BLaER1 treated with 17β-estradiol and CSF1 and Interleukin-3, amounts not matched to agents 10 nM and 100 nM (cell line): ENCODE measurements around the gene TMEM63A.

Experiments used
- H3K27ac ChIP-seq, 11 experiments: shearing (Covaris generic); formaldehyde crosslinking; 2 replicates each; pipeline ENCODE4 v1.8.1; 2022
- H3K27me3 ChIP-seq, 11 experiments: shearing (Covaris generic); formaldehyde crosslinking; 2 replicates each; pipeline ENCODE4 v1.8.1; 2022
- H3K36me3 ChIP-seq, 11 experiments: shearing (Covaris generic); formaldehyde crosslinking; 2 replicates each; pipeline ENCODE4 v1.8.1; 2022
- H3K4me1 ChIP-seq, 10 experiments: shearing (Covaris generic); formaldehyde crosslinking; 2 replicates each; pipeline ENCODE4 v1.8.1; 2022
- H3K4me2 ChIP-seq, 11 experiments: shearing (Covaris generic); formaldehyde crosslinking; 2 replicates each; pipeline ENCODE4 v1.8.1; 2022
- H3K4me3 ChIP-seq, 10 experiments: shearing (Covaris generic); formaldehyde crosslinking; 2 replicates each; pipeline ENCODE4 v1.8.1; 2022
- H3K9ac ChIP-seq, 11 experiments: shearing (Covaris generic); formaldehyde crosslinking; 2 replicates each; pipeline ENCODE4 v1.8.1; 2022
- H3K9me3 ChIP-seq, 11 experiments: shearing (Covaris generic); formaldehyde crosslinking; replicated peaks in 1 of 11; 2 replicates each; pipeline ENCODE4 v1.8.1; 2022
- H4K20me1 ChIP-seq, 11 experiments: shearing (Covaris generic); formaldehyde crosslinking; 2 replicates each; pipeline ENCODE4 v1.8.1; 2022
- Cebpa-rat ChIP-seq, 11 experiments: shearing (Covaris generic); IDR thresholded peaks; 2 replicates each; pipeline ENCODE4 v1.8.1; 2022

Gene TMEM63A

DNA sequence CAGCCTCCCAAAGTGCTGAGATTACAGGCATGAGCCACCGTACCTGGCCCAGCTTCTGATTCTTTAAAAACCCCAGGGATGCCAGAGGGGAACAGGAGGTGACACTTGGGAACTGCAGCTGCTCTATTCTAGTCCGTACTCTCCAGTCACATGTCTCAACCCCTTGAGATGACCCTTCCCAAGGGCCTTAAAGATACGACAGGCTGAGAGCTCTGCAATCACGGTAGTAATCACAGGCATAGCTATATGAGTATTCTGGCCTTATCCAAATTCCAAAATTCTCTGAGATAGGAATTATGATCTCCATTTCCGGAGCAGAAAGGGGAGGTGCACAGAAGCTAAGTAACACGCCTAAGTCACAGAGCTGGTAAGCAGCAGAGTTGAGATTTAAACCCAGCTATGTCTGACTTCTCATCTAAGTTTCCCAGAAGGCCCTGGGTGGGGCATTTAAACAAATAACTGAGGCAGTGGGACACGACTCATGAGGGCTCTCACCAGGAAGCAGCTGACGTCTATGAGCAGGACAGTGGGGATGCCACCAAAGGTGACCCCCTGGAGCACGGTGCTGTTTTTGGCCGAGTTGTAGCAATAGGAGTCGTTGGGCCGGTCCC lies 5.2 kb downstream of the TMEM63A start:
- H3K36me3 ChIP-seq, result peaks cover 34 to 60% (median 52%) of the 10 kb centered on the region in 11 experiments
- peaks cover 40 to 61% (median 55%) of the 10 kb centered on the region in 10 experiments for H3K4me1 ChIP-seq
- peaks cover 0 to 86% (median 24%) of the 10 kb centered on the region in 11 experiments; a peak in 15 of 22 replicates for H4K20me1 ChIP-seq
- peak overlapping the region in 8 of 11 experiments; percentile 98 to 100 (median 100); a peak in 14 of 22 replicates for H3K4me2 ChIP-seq
- no peak overlapping the region for H3K4me3 ChIP-seq
- peak overlapping the region in 1 of 11 experiments; percentile 92; a peak in 1 of 22 replicates for H3K9ac ChIP-seq
- no peaks in the 10 kb centered on the region for H3K27me3 ChIP-seq
- TF ChIP-seq Cebpa-rat (IDR thresholded peaks at IDR 0.05), result no peak
- no peaks in the 10 kb centered on the region for H3K9me3 ChIP-seq
- peak overlapping the region in 4 of 11 experiments; percentile 90 to 97 (median 94); a peak in 7 of 22 replicates for H3K27ac ChIP-seq

- TF ChIP-seq Cebpa-rat (IDR thresholded peaks at IDR 0.05), result no peak
- peaks cover 51 to 78% (median 69%) of the 10 kb centered on the region in 11 experiments for H3K36me3 ChIP-seq
- H4K20me1 ChIP-seq, result peaks cover 0 to 79% (median 19%) of the 10 kb centered on the region in 11 experiments; a peak in 13 of 22 replicates
- H3K9ac ChIP-seq, result no peak overlapping the region
- no peak overlapping the region for H3K4me3 ChIP-seq
- H3K4me1 ChIP-seq, result peaks cover 28 to 46% (median 42%) of the 10 kb centered on the region in 10 experiments
- no peaks in the 10 kb centered on the region for H3K27me3 ChIP-seq
- no peak overlapping the region for H3K4me2 ChIP-seq
- H3K27ac ChIP-seq, result no peak overlapping the region
- no peaks in the 10 kb centered on the region for H3K9me3 ChIP-seq
Measured at GRCh38 chr1:225875044-225875815, 7.0 kb downstream of the TMEM63A start.

- Histone ChIP-seq H3K36me3 (peaks cover 56 to 86% (median 77%) of the 10 kb centered on the region in 11 experiments), H3K9me3 (no peaks in the 10 kb centered on the region), H4K20me1 (peaks cover 0 to 71% (median 13%) of the 10 kb centered on the region in 11 experiments; a peak in 13 of 22 replicates), H3K4me3 (no peak overlapping the region), H3K27me3 (no peaks in the 10 kb centered on the region), H3K4me1 (peaks cover 20 to 42% (median 35%) of the 10 kb centered on the region in 10 experiments), H3K4me2 (no peak overlapping the region), H3K9ac (no peak overlapping the region), H3K27ac (peak overlapping the region in 2 of 11 experiments; percentile 36 to 37; a peak in 2 of 22 replicates)
- TF ChIP-seq Cebpa-rat (IDR thresholded peaks at IDR 0.05), result no peak
Measured at GRCh38 chr1:225874431-225874830, 7.7 kb downstream of the TMEM63A start.

DNA sequence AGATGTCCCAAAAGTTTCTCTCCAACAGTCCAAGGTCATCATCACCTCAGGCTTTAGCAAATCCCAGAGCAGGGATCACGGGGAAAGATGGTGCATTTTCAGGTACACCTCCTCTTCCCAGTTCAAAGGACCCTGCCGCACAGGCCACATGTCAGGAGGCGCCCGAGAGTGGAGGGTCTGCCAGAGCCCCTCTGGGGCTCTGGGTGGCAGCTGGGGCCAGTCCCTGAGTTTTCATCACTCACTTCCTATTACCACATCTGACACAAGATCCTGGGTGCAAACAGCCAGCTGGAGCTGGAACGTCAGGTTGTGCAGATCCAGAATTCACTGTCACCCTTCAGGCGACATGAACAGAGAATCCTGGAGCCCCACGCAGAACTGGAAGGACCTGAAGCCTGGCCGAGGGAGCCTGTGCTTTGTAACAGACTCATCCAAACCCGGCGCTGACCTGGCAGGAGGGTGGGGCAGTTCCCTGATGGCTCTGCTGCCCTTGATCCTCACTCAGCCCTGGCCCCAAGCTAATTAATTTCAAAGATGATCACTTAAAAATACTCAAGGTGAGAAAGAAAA lies 8.8 kb downstream of the TMEM63A start:
- Histone ChIP-seq H3K9me3 (no peaks in the 10 kb centered on the region), H3K27me3 (no peaks in the 10 kb centered on the region), H3K27ac (peak overlapping the region in 5 of 11 experiments; percentile 6 to 38 (median 37); a peak in 3 of 22 replicates), H3K4me3 (no peak overlapping the region), H3K9ac (no peak overlapping the region; a peak in 1 of 22 replicates), H3K4me1 (peaks cover 9 to 42% (median 34%) of the 10 kb centered on the region in 10 experiments), H4K20me1 (peaks cover 0 to 60% (median 7%) of the 10 kb centered on the region in 11 experiments; a peak in 11 of 22 replicates), H3K4me2 (peak overlapping the region in 2 of 11 experiments; percentile 1 to 8; a peak in 3 of 22 replicates), H3K36me3 (peaks cover 66 to 93% (median 88%) of the 10 kb centered on the region in 11 experiments)
- no peak for TF ChIP-seq Cebpa-rat (IDR thresholded peaks at IDR 0.05)

DNA sequence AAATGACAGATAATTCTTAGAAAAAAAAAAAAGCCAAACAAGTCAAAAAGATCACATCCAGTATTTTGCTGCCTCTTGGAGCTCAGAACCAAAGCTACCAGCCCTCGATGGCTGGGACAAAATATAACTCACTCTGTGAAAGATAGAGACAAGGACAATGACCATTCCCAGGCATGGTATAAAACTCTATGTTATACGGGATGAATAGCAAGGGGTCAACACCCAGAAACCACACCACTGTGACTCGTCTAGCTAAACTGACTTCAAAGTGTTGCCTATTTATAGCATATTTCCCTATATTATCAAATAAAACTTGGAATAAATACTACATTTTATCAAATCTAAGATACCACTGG lies 10.1 kb downstream of the TMEM63A start:
- H3K4me3 ChIP-seq, result no peak overlapping the region
- H3K27me3 ChIP-seq, result no peaks in the 10 kb centered on the region
- H3K27ac ChIP-seq, result no peak overlapping the region
- H3K4me1 ChIP-seq, result peaks cover 9 to 41% (median 31%) of the 10 kb centered on the region in 10 experiments
- no peak overlapping the region for H3K4me2 ChIP-seq
- H3K36me3 ChIP-seq, result peaks cover 74 to 99% (median 93%) of the 10 kb centered on the region in 11 experiments
- no peaks in the 10 kb centered on the region for H3K9me3 ChIP-seq
- peaks cover 0 to 48% (median 0%) of the 10 kb centered on the region in 11 experiments; a peak in 8 of 22 replicates for H4K20me1 ChIP-seq
- no peak overlapping the region for H3K9ac ChIP-seq
- no peak for TF ChIP-seq Cebpa-rat (IDR thresholded peaks at IDR 0.05)

GRCh38 chr1:225871359-225872074 lies 10.7 kb downstream of the TMEM63A start:
- H3K9ac ChIP-seq, result no peak overlapping the region
- H4K20me1 ChIP-seq, result peaks cover 0 to 48% (median 0%) of the 10 kb centered on the region in 11 experiments; a peak in 9 of 22 replicates
- peaks cover 14 to 45% (median 33%) of the 10 kb centered on the region in 10 experiments for H3K4me1 ChIP-seq
- H3K36me3 ChIP-seq, result peaks cover 72 to 99% (median 92%) of the 10 kb centered on the region in 11 experiments
- no peak overlapping the region for H3K27ac ChIP-seq
- no peak for TF ChIP-seq Cebpa-rat (IDR thresholded peaks at IDR 0.05)
- H3K4me2 ChIP-seq, result no peak overlapping the region
- no peaks in the 10 kb centered on the region for H3K27me3 ChIP-seq
- no peak overlapping the region for H3K4me3 ChIP-seq
- no peaks in the 10 kb centered on the region for H3K9me3 ChIP-seq

DNA sequence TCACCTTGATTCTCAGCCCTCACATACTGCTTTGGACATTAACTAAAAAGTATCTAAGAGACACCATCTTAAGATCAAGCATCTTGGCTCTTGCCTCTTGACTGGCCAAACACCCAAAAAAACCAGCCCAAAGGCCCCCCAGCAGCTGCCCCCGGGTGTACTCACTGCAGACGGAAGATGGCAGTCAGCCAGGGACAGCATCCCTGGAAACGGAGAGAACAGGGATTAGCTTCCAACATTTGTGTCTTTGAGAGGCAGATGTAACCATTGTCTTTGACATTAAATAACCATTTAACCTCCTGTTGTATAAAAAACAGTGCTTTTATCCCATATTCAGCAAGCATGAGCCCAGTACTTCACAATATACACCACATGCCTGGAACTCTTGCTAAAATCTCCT lies 11.3 kb downstream of the TMEM63A start:
- H4K20me1 ChIP-seq, result peaks cover 0 to 48% (median 0%) of the 10 kb centered on the region in 11 experiments; a peak in 9 of 22 replicates
- no peak overlapping the region for H3K4me3 ChIP-seq
- no peaks in the 10 kb centered on the region for H3K27me3 ChIP-seq
- H3K36me3 ChIP-seq, result peaks cover 66 to 94% (median 89%) of the 10 kb centered on the region in 11 experiments
- H3K9ac ChIP-seq, result no peak overlapping the region
- no peak overlapping the region for H3K27ac ChIP-seq
- peaks cover 20 to 51% (median 36%) of the 10 kb centered on the region in 10 experiments for H3K4me1 ChIP-seq
- no peaks in the 10 kb centered on the region for H3K9me3 ChIP-seq
- no peak overlapping the region for H3K4me2 ChIP-seq
- TF ChIP-seq Cebpa-rat (IDR thresholded peaks at IDR 0.05), result no peak

DNA sequence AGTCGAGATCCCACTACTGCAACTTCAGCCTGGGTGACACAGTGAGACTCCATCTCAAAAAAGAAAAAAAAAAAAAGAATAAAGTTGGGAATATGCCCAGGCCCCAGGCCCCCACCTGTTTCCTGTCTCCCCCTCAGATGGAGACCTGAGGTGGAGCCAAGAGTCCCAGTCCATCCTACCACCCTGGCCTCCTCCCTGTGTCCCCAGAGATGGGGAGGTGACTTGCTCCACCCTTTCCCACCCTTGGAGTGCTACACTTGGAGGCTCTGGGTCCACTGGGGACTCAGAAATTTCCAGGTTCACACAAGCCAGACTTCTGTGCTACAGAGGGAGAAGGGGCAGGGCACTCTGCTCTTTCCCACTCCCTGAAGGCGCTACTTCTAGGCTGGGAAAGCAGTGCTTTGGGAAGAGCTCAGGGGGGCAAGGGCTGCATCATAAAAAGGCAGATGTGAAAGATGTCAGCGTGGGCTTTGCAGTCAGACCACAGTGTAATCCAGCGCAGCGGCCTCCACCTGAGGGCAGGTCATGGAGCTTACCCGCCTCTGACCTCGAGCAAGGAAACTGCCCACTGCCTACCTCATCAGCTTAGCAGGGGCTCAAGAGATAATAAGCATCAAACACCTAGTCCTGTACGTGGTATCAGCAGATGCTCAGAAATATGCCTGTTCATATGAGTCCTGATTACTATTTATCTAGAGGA lies 13.4 kb downstream of the TMEM63A start:
- peak overlapping the region in 8 of 11 experiments; percentile 8 to 57 (median 48); a peak in 15 of 22 replicates for H3K4me2 ChIP-seq
- H3K27me3 ChIP-seq, result no peaks in the 10 kb centered on the region
- TF ChIP-seq Cebpa-rat (IDR thresholded peaks at IDR 0.05), result no peak
- no peaks in the 10 kb centered on the region for H3K9me3 ChIP-seq
- peaks cover 60 to 93% (median 86%) of the 10 kb centered on the region in 11 experiments for H3K36me3 ChIP-seq
- no peak overlapping the region; a peak in 1 of 22 replicates for H3K9ac ChIP-seq
- peaks cover 0 to 44% (median 0%) of the 10 kb centered on the region in 11 experiments; a peak in 8 of 22 replicates for H4K20me1 ChIP-seq
- H3K4me3 ChIP-seq, result no peak overlapping the region
- peak overlapping the region in 4 of 11 experiments; percentile 1 to 38 (median 13); a peak in 5 of 22 replicates for H3K27ac ChIP-seq
- peaks cover 37 to 69% (median 57%) of the 10 kb centered on the region in 10 experiments for H3K4me1 ChIP-seq
